Fibroblast of the conjunctiva (primary cell): ENCODE results near the gene ZNF618.

Experiments used
- DNase-seq: peaks from one replicate; pipeline ENCODE4 v3.0.0-alpha.2; 2010; ENCODE audit warnings: low read depth

The ZNF618 gene, protein sequence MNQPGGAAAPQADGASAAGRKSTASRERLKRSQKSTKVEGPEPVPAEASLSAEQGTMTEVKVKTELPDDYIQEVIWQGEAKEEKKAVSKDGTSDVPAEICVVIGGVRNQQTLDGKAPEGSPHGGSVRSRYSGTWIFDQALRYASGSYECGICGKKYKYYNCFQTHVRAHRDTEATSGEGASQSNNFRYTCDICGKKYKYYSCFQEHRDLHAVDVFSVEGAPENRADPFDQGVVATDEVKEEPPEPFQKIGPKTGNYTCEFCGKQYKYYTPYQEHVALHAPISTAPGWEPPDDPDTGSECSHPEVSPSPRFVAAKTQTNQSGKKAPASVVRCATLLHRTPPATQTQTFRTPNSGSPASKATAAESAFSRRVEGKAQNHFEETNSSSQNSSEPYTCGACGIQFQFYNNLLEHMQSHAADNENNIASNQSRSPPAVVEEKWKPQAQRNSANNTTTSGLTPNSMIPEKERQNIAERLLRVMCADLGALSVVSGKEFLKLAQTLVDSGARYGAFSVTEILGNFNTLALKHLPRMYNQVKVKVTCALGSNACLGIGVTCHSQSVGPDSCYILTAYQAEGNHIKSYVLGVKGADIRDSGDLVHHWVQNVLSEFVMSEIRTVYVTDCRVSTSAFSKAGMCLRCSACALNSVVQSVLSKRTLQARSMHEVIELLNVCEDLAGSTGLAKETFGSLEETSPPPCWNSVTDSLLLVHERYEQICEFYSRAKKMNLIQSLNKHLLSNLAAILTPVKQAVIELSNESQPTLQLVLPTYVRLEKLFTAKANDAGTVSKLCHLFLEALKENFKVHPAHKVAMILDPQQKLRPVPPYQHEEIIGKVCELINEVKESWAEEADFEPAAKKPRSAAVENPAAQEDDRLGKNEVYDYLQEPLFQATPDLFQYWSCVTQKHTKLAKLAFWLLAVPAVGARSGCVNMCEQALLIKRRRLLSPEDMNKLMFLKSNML

DNA sequence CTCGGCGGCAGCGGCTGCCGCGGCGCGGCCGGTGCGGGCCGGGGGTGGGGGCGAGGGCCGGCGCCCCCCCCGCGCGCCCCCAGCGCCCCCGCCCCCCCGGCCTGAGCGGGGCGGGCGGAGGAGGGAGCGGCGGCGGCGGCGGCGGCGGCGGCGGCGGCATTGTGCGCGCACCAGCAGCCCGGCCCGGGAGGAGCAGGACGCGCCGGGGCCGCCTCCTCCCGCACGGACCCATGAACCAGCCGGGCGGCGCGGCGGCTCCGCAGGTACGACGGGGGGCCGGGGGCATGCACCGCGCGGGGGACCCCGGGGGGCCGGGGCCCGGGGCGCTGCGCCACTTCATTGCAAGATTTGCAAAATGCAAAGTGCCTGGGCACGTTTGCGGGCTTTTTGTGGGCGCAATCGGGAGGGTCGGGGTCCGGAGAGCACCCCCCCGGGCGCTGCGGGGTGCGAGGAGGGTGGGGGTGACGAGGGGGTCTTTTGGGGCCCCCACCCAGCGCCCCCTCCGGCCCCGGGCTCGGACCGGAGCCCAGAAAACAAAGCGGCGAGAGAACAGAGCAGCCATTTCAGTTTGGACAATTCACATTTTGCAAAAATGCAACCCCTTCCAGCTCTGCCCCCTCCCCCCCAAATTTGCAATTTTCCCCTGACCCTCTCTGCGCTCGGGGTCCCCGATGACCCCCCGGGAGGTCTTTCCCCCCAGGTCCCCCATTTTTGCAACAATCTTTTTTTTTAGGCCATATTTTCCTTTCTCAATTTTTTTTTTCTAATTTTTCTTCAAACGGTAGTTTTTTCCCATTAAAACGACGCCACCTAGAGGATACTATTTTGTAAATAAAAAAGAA, at the start of gene ZNF618:
ZNF618 (plus strand) TSS at position 159 of the 842 bp plus-strand sequence; CDS start at position 231, 72 bp downstream.
- no peak for DNase-seq

- no peak for DNase-seq
These were observed 47.9 kb upstream of the ZNF618 start for GRCh38 chr9:113828221-113828620.

DNA sequence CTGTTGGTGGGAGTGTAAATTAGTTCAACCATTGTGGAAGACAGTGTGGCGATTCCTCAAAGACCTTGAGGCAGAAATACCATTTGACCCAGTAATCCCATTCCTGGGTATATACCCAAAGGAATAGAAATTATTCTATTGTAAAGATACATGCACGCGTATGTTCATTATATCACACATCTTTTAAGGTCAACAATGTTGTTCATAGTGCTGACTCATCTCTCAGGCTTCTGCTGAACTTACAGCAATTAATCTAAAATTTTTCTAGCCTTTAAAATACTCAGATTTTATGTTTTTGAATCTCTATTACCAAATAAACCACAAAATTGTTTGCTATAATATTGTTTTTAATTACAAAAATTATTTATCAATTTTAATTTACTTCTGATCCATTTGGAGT, 38.8 kb upstream of the ZNF618 start:
- no peak for DNase-seq

GRCh38 chr9:113842086-113842485, 34.0 kb upstream of the ZNF618 start:
- no peak for DNase-seq

GRCh38 chr9:113844466-113844865, 31.6 kb upstream of the ZNF618 start:
- DNase-seq: no peak

GRCh38 chr9:113851359-113851758, 24.8 kb upstream of the ZNF618 start:
- no peak for DNase-seq

DNA sequence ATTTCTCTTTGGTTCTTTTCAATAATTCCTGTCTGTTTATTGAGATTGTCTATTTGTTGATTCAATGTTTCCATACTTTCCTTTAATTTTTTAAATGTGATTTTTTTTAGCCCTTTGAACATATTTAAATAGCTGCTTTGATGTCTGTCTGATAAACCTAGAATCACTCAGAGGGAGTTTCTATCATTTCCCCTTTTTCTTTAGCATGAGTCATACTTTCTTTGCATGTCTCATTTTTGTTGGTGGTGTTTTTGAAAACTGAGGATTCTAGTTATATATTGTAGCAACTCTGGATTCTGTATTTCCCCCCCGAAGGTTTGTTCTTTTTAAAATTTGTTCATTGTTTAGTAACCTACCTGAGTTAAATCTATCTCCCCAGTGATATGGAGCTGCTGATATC, 24.2 kb upstream of the ZNF618 start:
- no peak for DNase-seq

- DNase-seq: no peak
These were observed 22.8 kb upstream of the ZNF618 start for GRCh38 chr9:113853333-113853732.

DNA sequence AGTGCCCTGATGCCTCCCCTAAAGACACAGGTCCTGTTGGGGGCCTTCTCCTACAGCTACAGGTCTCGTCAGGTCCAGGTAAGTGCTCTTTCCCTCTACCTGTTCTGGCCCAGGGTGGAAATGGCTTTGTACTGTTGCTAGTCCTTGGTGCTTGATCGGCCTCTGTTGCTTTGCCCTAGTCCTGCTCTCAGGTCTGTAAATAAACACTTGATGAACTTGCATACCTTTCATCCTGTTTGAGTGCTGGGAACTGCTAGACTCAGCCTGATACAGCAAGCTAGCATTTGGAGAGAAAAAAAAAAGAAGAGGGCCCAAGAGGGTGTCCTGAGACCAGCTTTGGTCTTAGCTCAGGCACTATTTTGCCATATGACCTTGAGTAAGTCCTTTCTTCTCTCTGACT, 21.8 kb upstream of the ZNF618 start:
- DNase-seq: no peak

- no peak for DNase-seq
These were observed 18.2 kb upstream of the ZNF618 start for GRCh38 chr9:113857875-113858274.

GRCh38 chr9:113858282-113858681, 17.8 kb upstream of the ZNF618 start:
- DNase-seq: no peak

- no peak for DNase-seq
These were observed 12.8 kb upstream of the ZNF618 start for GRCh38 chr9:113863345-113863744.

DNA sequence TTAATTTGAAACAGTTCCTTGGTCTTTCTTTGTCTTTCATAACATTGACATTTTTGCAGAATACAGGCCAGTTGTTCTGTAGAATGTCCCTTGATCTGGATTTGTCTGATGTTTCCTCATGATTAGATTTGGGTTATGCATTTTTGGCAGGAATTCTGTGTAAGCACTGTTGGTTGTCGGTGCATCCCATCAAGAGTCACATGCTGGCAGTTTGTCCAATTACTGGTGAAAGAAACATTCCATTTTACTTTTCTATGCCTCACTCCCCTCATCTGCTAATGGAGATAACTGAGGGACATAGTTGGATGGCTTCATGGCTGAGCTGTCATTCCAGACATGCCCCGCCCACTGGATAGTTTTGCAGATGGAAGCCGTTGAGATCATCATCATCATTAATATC, 7.6 kb upstream of the ZNF618 start:
- DNase-seq: no peak

DNA sequence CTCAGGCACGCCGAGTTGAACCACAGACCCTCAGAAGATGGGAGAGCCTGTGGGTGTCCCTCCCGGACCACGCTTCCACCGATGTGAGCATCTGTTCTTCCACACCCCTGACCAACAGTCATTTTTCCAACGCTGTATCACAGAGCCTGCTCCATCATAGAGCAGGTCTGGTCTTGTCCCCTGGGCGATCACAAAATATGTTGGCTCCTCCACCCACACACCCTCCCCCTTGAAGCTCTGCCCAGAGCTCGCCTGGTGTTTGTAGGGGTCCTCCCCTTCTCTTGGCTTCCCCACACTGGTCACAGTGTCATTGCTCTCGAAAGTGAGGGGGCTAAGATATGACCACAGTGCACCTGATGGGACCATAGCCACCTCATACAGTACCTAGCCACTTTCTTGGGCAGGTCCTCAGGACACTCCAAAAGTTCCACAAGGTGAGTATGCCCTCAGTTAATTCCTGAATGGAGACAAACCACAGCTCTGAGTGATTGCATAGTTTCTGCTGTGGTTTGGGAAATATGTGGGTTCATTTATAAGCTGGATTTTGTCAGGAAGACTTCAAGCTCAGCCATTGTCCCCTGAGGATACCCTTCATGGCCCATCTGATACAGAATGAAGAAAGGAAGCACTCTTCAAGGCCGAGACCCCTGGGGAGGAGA, 3.5 kb upstream of the ZNF618 start:
- DNase-seq: no peak

GRCh38 chr9:113873446-113873845, 2.7 kb upstream of the ZNF618 start:
- no peak for DNase-seq

DNA sequence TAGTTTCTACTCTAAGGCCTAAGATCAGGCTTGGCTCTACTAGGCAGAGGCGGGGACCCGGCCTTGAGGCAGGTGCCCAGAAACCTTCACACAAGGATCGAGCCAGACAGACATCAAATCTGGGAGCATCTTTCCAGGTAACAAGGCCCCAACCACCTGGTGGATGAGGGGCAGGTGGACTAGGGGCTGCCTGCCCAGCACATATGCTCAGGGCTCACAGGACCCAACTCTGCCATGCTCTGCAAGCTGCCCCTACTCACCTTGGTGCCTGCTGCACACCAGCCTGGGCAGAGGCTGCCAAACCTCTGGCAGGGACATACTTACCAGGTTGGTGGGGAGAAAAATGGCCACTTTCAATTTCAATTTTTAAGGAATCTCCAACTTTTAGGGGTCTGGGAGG, 2.2 kb upstream of the ZNF618 start:
- no peak for DNase-seq

DNA sequence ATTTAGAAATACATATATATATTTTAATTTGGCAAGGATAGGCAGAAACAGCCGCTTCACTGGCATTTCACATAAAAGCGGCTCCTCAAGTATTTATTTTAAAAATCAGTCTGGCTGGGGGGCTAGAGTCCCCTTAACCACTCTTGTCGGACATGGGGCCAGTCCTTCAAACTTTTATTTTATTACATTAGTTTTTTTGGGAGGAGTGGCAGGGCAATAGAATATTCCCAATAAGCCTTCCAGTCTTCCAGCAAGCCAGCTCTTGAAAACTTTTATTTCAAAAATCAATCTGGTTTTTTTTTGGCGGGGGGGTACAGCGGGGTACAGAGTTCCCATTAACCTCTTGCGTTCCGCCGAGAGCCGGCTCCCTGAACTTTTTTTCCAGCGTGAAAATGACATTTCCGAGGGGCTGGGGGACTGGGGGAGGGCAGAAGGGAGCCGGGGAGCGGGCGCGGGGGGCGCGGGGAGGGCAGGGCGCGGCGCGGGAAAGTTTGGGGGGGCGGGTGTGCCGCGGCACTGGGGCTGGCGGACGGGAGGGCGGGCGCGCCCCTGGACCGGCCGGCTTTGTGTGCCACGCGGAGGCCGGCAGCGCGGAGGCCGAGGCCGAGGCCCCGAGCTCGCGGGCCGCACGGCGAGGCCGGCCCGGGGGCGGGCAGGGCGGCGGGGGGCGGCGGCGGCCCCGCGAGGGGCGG, 504 bp upstream of the ZNF618 start:
- no peak for DNase-seq

DNA sequence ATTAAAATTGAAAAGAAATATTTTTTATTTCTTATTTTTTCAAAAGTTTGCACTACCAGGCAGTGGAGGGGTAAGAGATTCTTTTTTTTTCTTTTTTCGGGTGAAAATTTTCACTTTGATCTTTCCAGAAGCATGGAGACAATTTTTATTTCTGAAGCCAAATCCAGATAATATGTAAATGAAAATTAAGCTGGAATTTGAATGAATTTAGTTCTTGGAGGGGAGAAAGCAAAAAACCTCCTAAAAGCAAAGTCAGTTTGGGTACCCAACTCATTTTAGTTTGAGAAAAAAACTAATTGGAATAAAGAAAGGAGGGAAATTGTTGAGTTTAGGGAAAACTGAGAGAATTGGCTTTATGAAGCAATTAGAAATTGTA, 872 bp downstream of the ZNF618 start:
- DNase-seq: no peak

DNA sequence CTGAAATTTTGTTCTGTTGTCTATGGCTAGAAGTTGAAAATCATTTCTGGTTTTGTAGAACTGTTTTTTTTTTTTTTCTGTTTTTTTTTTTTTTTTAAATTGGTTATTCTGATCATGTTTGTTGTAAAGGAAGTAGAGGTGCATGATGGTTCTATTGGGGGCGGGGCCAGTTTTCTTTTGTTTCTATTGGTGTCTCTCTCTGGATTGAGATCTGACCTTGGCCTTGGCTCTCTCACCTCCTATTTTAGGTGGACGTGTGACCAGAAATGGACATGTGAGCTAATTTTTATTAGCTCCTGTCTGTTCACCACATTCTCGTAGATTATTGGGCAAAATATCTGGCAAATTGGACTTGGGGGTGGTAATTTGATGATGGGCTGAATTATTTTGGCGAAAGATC, 3.2 kb downstream of the ZNF618 start:
- no peak for DNase-seq

DNA sequence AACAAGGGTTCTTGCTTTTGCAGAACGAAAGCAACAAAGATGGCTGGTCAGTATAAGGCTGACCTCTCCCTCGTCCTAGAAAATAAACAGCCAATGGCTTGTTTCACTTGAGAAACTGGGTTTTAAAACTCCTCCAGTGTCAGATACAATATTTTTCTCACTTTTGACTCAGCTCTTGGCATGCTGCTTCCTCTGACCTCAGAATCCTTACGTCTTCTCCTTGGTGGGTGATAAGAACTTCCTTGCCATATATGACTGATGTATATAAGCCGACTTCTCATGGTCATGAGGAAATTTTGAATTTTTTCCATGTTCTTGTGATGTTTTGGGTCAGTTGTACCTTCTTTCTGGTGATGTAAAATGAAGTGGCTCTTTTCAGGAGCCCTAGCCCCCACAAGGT, 3.8 kb downstream of the ZNF618 start:
- no peak for DNase-seq

DNA sequence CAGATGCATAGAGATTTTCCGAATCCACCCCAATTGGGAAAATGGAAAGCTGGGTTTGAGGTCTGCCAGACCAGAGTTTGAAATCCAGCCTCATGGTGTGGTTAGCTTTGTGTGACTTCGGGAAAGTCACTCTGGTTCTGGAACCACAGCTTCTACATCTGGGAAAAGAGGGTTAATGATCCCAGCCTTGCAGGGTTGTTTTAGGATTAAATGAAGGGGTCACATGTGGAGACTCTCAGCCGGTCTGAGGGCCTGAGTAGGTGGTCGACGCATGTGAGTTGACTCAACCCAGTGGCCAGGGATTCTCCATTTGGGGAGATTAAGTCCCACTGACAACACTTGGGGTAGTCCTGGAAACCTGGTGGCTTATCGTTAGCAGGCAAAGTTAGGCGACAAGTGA, 6.1 kb downstream of the ZNF618 start:
- DNase-seq: no peak
